ENCODE data around the gene AUTS2. TPM values are rescaled to one million over a fixed set of nuclear protein-coding genes. Genes with fewer than 3 reads are reported as not detected.

AUTS2 gene
- total RNA-seq, 3 donors from 2014 or later = 31.2 to 67.6 (median 36.5) TPM

- intact Hi-C loops (cut with DNase I, micrococcal nuclease) = no loop called here
- no peaks in the 10 kb centered on the region for H3K9me3 ChIP-seq
- H3K4me3 ChIP-seq = no peak overlapping the region
- no peaks in the 10 kb centered on the region for H3K4me1 ChIP-seq (ENCODE audit: low read depth)
- no peak for DNase-seq
- no peaks in the 10 kb centered on the region for H3K36me3 ChIP-seq (ENCODE audit: low read depth)
- TF ChIP-seq, protein P1, sequence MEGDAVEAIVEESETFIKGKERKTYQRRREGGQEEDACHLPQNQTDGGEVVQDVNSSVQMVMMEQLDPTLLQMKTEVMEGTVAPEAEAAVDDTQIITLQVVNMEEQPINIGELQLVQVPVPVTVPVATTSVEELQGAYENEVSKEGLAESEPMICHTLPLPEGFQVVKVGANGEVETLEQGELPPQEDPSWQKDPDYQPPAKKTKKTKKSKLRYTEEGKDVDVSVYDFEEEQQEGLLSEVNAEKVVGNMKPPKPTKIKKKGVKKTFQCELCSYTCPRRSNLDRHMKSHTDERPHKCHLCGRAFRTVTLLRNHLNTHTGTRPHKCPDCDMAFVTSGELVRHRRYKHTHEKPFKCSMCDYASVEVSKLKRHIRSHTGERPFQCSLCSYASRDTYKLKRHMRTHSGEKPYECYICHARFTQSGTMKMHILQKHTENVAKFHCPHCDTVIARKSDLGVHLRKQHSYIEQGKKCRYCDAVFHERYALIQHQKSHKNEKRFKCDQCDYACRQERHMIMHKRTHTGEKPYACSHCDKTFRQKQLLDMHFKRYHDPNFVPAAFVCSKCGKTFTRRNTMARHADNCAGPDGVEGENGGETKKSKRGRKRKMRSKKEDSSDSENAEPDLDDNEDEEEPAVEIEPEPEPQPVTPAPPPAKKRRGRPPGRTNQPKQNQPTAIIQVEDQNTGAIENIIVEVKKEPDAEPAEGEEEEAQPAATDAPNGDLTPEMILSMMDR (IDR thresholded peaks at IDR 0.05) = no peak
- no peak for ATAC-seq
These were observed 218.2 kb downstream of the AUTS2 start for GRCh38 chr7:69816501-69816900.

DNA sequence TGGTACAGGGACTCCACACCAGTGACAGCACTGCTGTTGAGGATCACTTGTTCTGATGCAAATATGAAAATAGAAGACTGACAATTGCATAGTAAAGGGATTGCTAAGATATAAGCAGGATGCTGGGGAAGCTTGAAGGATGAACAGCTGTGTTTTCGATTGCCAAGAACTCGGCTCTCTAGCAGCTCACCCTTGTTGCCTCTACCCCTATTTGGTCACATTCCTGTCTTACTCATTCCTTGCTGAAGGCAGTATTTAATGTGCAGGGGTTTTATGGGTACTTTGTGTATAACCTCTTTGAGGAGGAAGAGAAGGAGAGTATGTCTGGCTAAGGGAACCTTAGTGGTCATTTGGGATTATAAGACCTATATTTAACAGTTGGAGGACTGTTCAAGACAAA lies 218.8 kb downstream of the AUTS2 start:
- Histone ChIP-seq H3K4me3 (no peak overlapping the region), H3K36me3 (ENCODE audit: low read depth) (no peaks in the 10 kb centered on the region), H3K4me1 (ENCODE audit: low read depth) (no peaks in the 10 kb centered on the region), H3K9me3 (no peaks in the 10 kb centered on the region)
- ATAC-seq = peak; percentile 22
- TF ChIP-seq, protein P1 (IDR thresholded peaks at IDR 0.05) = no peak
- intact Hi-C loops (cut with DNase I, micrococcal nuclease) = no loop called here
- no peak for DNase-seq

- Histone ChIP-seq H3K9me3 (no peaks in the 10 kb centered on the region), H3K4me1 (ENCODE audit: low read depth) (no peaks in the 10 kb centered on the region), H3K4me3 (no peak overlapping the region), H3K36me3 (ENCODE audit: low read depth) (no peaks in the 10 kb centered on the region)
- ATAC-seq (no peak), DNase-seq (no peak)
- intact Hi-C loops (cut with DNase I, micrococcal nuclease) = no loop called here
- TF ChIP-seq, protein P1 (IDR thresholded peaks at IDR 0.05) = no peak
These were observed 219.8 kb downstream of the AUTS2 start for GRCh38 chr7:69817841-69818635.

- Histone ChIP-seq H3K4me3 (no peak overlapping the region), H3K36me3 (ENCODE audit: low read depth) (no peaks in the 10 kb centered on the region), H3K4me1 (ENCODE audit: low read depth) (no peaks in the 10 kb centered on the region), H3K9me3 (no peaks in the 10 kb centered on the region)
- intact Hi-C loops (cut with DNase I, micrococcal nuclease) = no loop called here
- no peak for ATAC-seq
- no peak for DNase-seq
- TF ChIP-seq, protein P1 (IDR thresholded peaks at IDR 0.05) = no peak
These were observed 220.5 kb downstream of the AUTS2 start for GRCh38 chr7:69818636-69819332.

GRCh38 chr7:69819333-69819705 lies 221.0 kb downstream of the AUTS2 start:
- no peak for ATAC-seq
- no peaks in the 10 kb centered on the region for H3K4me1 ChIP-seq (ENCODE audit: low read depth)
- no peak overlapping the region for H3K4me3 ChIP-seq
- H3K9me3 ChIP-seq = no peaks in the 10 kb centered on the region
- TF ChIP-seq, protein P1 (IDR thresholded peaks at IDR 0.05) = no peak
- no peaks in the 10 kb centered on the region for H3K36me3 ChIP-seq (ENCODE audit: low read depth)
- no peak for DNase-seq
- intact Hi-C loops (cut with DNase I, micrococcal nuclease) = no loop called here
